A549 (cell line): ENCODE data around the gene OCA2. TPM values are rescaled to one million over a fixed set of nuclear protein-coding genes. Genes with fewer than 3 reads are reported as not detected.

Experiments used
- ATAC-seq, 2 experiments: fragments of 200-7000 bp in 1 of 2; fragments of >200 bp in 1 of 2; cut with Nextera tagmentation in 1 of 2; cut with Tn5 transposase in 1 of 2; 3 replicates each; pipeline versions ENCODE4 v1.8.0 to v1.9.1; 2018 to 2020; ENCODE audit warnings: mild to moderate bottlenecking in 1 of 2, moderate library complexity in 1 of 2
- CTCF ChIA-PET: fragments of 300-600 bp; sonication (Branson Sonifier 250); formaldehyde crosslinking; extraction: SDS; loops from one replicate; lab custom pipeline; 2021; ENCODE audit warnings: antibody characterized with exemption, inconsistent platforms; lab: Yijun Ruan, JAX
- POLR2A ChIA-PET: fragments of 350-600 bp; formaldehyde crosslinking; extraction: SDS; loops from one replicate; lab custom pipeline; 2021; ENCODE audit warnings: antibody characterized with exemption, inconsistent platforms; lab: Yijun Ruan, JAX
- DNase-seq, 2 experiments: peaks; one replicate each; pipeline versions ENCODE4 v3.0.0 to v3.0.0-alpha.2; 2011 to 2016; ENCODE audit warnings: low read depth in 1 of 2, low spot score in 1 of 2
- FAIRE-seq: peaks from 2 replicates; lab custom pipeline; 2011; peaks lifted over from hg19 to GRCh38; lab: Jason Lieb, UNC
- H3K27ac ChIP-seq, 2 experiments: fragments of >200 bp; sonication (Bioruptor Twin); formaldehyde crosslinking; 3 replicates each; pipeline ENCODE4 v1.5.1; 2016 to 2017
- H3K4me1 ChIP-seq: fragments of >200 bp; sonication (Bioruptor Twin); formaldehyde crosslinking; 3 replicates; pipeline ENCODE4 v1.6.1; 2016
- H3K4me2 ChIP-seq: fragments of >200 bp; sonication (Bioruptor Twin); formaldehyde crosslinking; 3 replicates; pipeline ENCODE4 v1.6.1; 2016
- H3K4me3 ChIP-seq: fragments of >200 bp; sonication (Bioruptor Twin); formaldehyde crosslinking; 3 replicates; pipeline ENCODE4 v1.5.1; 2016
- H3K9me3 ChIP-seq: fragments of >200 bp; sonication (Bioruptor Twin); formaldehyde crosslinking; 3 replicates; pipeline ENCODE4 v1.6.1; 2016
- ATOH8 ChIP-seq: fragments of 250-450 bp; sonication (Bioruptor Pico); IDR thresholded peaks from 2 replicates; pipeline ENCODE4 v1.5.0; 2020; ENCODE audit warnings: low read depth, mild to moderate bottlenecking, moderate library complexity
- BCL3 ChIP-seq: fragments of >200 bp; sonication (Bioruptor Twin); formaldehyde crosslinking; IDR thresholded peaks from 3 replicates; pipeline ENCODE4 v1.6.1; 2016
- CTCF ChIP-seq: fragments of >200 bp; sonication (Bioruptor Twin); formaldehyde crosslinking; IDR thresholded peaks from 3 replicates; pipeline ENCODE4 v1.5.1; 2016
- E2F6 ChIP-seq: IDR thresholded peaks from 2 replicates; pipeline ENCODE4 v1.6.1; 2012; ENCODE audit warnings: low read depth, borderline replicate concordance
- EHMT2 ChIP-seq: fragments of 200-600 bp; sonication (generic); IDR thresholded peaks from 2 replicates; pipeline ENCODE4 v1.6.1; 2016; ENCODE audit warnings: antibody characterized with exemption, low read depth, mild to moderate bottlenecking, moderate library complexity
- EP300 ChIP-seq, 2 experiments: fragments of >200 bp; sonication (Bioruptor Twin); formaldehyde crosslinking; IDR thresholded peaks; 2 replicates in 1 of 2; 3 replicates in 1 of 2; pipeline ENCODE4 v1.6.1; 2016 to 2017
- FOSL2 ChIP-seq, 2 experiments: fragments of 450-650 bp in 1 of 2; fragments of >200 bp in 1 of 2; sonication (Bioruptor Twin) in 1 of 2; formaldehyde crosslinking; IDR thresholded peaks; 2 replicates each; pipeline versions ENCODE4 v1.5.0 to v1.6.1; 2016 to 2020; ENCODE audit warnings: mild to moderate bottlenecking in 1 of 2, moderate library complexity in 1 of 2
- NR3C1 ChIP-seq: fragments of >200 bp; sonication (Bioruptor Twin); formaldehyde crosslinking; IDR thresholded peaks from 3 replicates; pipeline ENCODE4 v1.6.1; 2017
- PHF8 ChIP-seq: fragments of 200-600 bp; sonication (generic); IDR thresholded peaks from 2 replicates; pipeline ENCODE4 v1.6.1; 2016; ENCODE audit warnings: low read depth, mild to moderate bottlenecking, antibody characterized with exemption, moderate library complexity, borderline replicate concordance
- POLR2A ChIP-seq: IDR thresholded peaks from 2 replicates; pipeline ENCODE4 v1.6.1; 2012; ENCODE audit warnings: mild to moderate bottlenecking, low read length
- REST ChIP-seq: fragments of 200-600 bp; sonication (generic); IDR thresholded peaks from 2 replicates; pipeline ENCODE4 v1.6.1; 2016; ENCODE audit warnings: antibody characterized with exemption, mild to moderate bottlenecking, moderate library complexity
- RFX5 ChIP-seq: fragments of 450-650 bp; IDR thresholded peaks from 2 replicates; pipeline ENCODE4 v1.7.1; 2014; ENCODE audit warnings: antibody characterized with exemption, mild to moderate bottlenecking, moderate library complexity
- RNF2 ChIP-seq: fragments of 200-600 bp; sonication (generic); IDR thresholded peaks from 2 replicates; pipeline ENCODE4 v1.6.1; 2016; ENCODE audit warnings: low read depth, mild to moderate bottlenecking, antibody characterized with exemption, moderate library complexity, borderline replicate concordance
- ZSCAN20 ChIP-seq: fragments of 250-450 bp; sonication (Bioruptor Pico); IDR thresholded peaks from 2 replicates; pipeline ENCODE4 v1.8.0; 2022; ENCODE audit warnings: mild to moderate bottlenecking, moderate library complexity
- WGBS: methylation state at CpG from one replicate; pipeline ENCODE4 v1.1.6; 2017; ENCODE audit errors: missing lambda C conversion rate; 5-methylcytosine and 5-hydroxymethylcytosine counted together
- polyA plus RNA-seq, 4 experiments: library from polyadenylated mRNA; depleted of rRNA in 3 of 4; stranded (reverse); fragments of >200 nt; fragmentation: RNase III in 1 of 4; extraction: RNeasy Plus Mini Kit Qiagen cat#74134 plus additional on column Dnase treatment in 1 of 4; gene quantifications; 2 replicates in 3 of 4; 3 replicates in 1 of 4; pipeline ENCODE4 v1.2.3, GENCODE V29; 2011 to 2017

The OCA2 gene
- polyA plus RNA-seq, 2 of the 4 experiments (the other 2 are of a cell fraction): 0.17 to 0.25 TPM

- TF ChIP-seq RNF2 (no peak), E2F6 (no peak), FOSL2 (IDR thresholded peaks at IDR 0.05) (no peak), FOSL2 (CRISPR knock-in tag; IDR thresholded peaks at IDR 0.05) (no peak), EHMT2 (no peak)
These were observed 18.7 kb downstream of the OCA2 start (continued) for GRCh38 chr15:28080386-28080785.

GRCh38 chr15:28079313-28079969 lies 19.7 kb downstream of the OCA2 start:
- no peak overlapping the region for H3K4me3 ChIP-seq
- no peak for FAIRE-seq
- H3K27ac ChIP-seq: no peak overlapping the region
- no peak for TF ChIP-seq PHF8
- TF ChIP-seq BCL3: no peak
- no peak for TF ChIP-seq REST
- no peak for TF ChIP-seq ZSCAN20 (CRISPR knock-in tag)
- TF ChIP-seq CTCF: no peak
- no peak for TF ChIP-seq NR3C1
- TF ChIP-seq POLR2A: no peak
- no peak for TF ChIP-seq ATOH8 (CRISPR knock-in tag)
- TF ChIP-seq RFX5: no peak
- no peak for TF ChIP-seq EP300 (IDR thresholded peaks at IDR 0.05)
- TF ChIP-seq, all 56 proteins: peak for 0
- POLR2A ChIA-PET: no interaction called here
- no peaks in the 10 kb centered on the region for H3K4me1 ChIP-seq
- CTCF ChIA-PET: interaction anchor here (1.2 to 1.6 kb wide), 3 partner anchors 11 to 17 kb away, joined by 3 to 5 read pairs (median 4); no protein-coding TSS in a partner anchor
- no peak overlapping the region for H3K4me2 ChIP-seq
- H3K9me3 ChIP-seq: 0 out of 3 replicates have a peak, but pooled peaks cover 5% of the 10 kb centered on the region
- no peak for DNase-seq
- no peak for ATAC-seq
- 55% methylated on average over 9 of the region's 9 CpGs for WGBS
